ENCODE results near the gene SNTG2. TPM values are rescaled to one million over a fixed set of nuclear protein-coding genes. Genes with fewer than 3 reads are reported as not detected.

Gene SNTG2
- total RNA-seq, 2 donors from 2014 or later, result 4.1 to 11.9 TPM

DNA sequence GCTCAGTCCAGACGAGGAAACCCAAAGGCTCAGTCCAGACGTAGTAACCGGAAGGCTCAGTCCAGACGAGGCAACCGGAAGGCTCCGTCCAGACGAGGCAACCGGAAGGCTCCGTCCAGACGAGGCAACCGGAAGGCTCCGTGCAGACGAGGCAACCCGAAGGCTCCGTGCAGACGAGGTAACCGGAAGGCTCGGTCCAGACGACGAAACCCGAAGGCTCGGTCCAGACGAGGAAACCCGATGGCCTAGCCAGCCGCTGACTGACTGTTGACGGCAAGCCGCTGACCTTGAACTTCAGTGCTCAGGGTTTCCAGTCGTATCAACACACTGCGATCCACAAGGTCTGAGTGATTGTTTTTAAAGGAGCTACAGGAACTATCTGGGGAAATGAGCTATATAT, 312.0 kb downstream of the SNTG2 start:
- Mint-ChIP-seq H3K9me3 (no peaks in the 10 kb centered on the region), H3K4me1 (no peaks in the 10 kb centered on the region), H3K27ac (no peak overlapping the region), H3K27me3 (ENCODE audit: insufficient read depth) (no peaks in the 10 kb centered on the region), H3K4me3 (no peak overlapping the region), H3K36me3 (ENCODE audit: low read depth) (no peaks in the 10 kb centered on the region)
- Histone ChIP-seq H3K9ac (ENCODE audit: extremely low read depth, low read length, poor library complexity, severe bottlenecking) (no peak overlapping the region), H3K4me3 (ENCODE audit: low read length) (no peak overlapping the region), H3K27ac (ENCODE audit: low read depth, low read length) (no peak overlapping the region), H3K9me3 (ENCODE audit: control insufficient read depth, low read length) (no peaks in the 10 kb centered on the region), H3K36me3 (ENCODE audit: control insufficient read depth, insufficient read depth, low read length) (no peaks in the 10 kb centered on the region), H3K27me3 (ENCODE audit: control insufficient read depth, insufficient read depth, low read length, poor library complexity, severe bottlenecking) (no peaks in the 10 kb centered on the region), H3K4me1 (ENCODE audit: control insufficient read depth, insufficient read depth, low read length) (no peaks in the 10 kb centered on the region)
- TF ChIP-seq, protein P1, sequence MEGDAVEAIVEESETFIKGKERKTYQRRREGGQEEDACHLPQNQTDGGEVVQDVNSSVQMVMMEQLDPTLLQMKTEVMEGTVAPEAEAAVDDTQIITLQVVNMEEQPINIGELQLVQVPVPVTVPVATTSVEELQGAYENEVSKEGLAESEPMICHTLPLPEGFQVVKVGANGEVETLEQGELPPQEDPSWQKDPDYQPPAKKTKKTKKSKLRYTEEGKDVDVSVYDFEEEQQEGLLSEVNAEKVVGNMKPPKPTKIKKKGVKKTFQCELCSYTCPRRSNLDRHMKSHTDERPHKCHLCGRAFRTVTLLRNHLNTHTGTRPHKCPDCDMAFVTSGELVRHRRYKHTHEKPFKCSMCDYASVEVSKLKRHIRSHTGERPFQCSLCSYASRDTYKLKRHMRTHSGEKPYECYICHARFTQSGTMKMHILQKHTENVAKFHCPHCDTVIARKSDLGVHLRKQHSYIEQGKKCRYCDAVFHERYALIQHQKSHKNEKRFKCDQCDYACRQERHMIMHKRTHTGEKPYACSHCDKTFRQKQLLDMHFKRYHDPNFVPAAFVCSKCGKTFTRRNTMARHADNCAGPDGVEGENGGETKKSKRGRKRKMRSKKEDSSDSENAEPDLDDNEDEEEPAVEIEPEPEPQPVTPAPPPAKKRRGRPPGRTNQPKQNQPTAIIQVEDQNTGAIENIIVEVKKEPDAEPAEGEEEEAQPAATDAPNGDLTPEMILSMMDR (conservative IDR thresholded peaks at IDR 0.05), result no peak
- no peak for DNase-seq
- 92 to 96% methylated on average over 18 to 29 of the region's 29 CpGs for WGBS, 2 experiments (ENCODE audit: insufficient coverage in 1 of 2, insufficient read length in 1 of 2)

DNA sequence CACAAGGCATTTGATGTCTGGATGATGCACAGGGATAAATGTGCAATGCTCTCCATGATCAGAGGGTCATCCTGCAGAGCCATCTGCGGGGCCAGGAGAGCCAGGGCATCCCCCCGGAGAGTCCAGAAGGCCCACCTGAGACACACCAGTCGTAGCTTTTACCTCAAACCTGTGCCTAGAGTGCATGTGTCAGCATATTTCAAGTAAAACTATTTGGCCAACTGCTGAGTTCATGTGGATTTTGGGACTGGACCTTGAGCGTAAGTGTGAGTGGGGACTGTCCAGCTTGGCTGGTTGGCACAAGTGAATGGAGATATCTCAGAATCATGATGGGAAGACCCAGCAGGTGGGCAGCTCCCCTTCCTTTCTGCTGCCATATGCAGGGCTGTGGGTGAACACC, 314.8 kb downstream of the SNTG2 start:
- no peaks in the 10 kb centered on the region for H3K27me3 ChIP-seq (ENCODE audit: control insufficient read depth, insufficient read depth, low read length, poor library complexity, severe bottlenecking)
- WGBS, 2 experiments (ENCODE audit: insufficient coverage in 1 of 2, insufficient read length in 1 of 2), result 85 to 92% methylated on average over 3 to 4 of the region's 4 CpGs
- TF ChIP-seq, protein P1 (conservative IDR thresholded peaks at IDR 0.05), result no peak
- Mint-ChIP-seq H3K4me1 (no peaks in the 10 kb centered on the region), H3K4me3 (no peak overlapping the region), H3K27ac (no peak overlapping the region), H3K27me3 (ENCODE audit: insufficient read depth) (no peaks in the 10 kb centered on the region), H3K9me3 (no peaks in the 10 kb centered on the region), H3K36me3 (ENCODE audit: low read depth) (no peaks in the 10 kb centered on the region)
- H3K9ac ChIP-seq (ENCODE audit: extremely low read depth, low read length, poor library complexity, severe bottlenecking), result no peak overlapping the region
- H3K27ac ChIP-seq (ENCODE audit: low read depth, low read length), result no peak overlapping the region
- H3K36me3 ChIP-seq (ENCODE audit: control insufficient read depth, insufficient read depth, low read length), result no peaks in the 10 kb centered on the region
- H3K4me1 ChIP-seq (ENCODE audit: control insufficient read depth, insufficient read depth, low read length), result no peaks in the 10 kb centered on the region
- no peak overlapping the region for H3K4me3 ChIP-seq (ENCODE audit: low read length)
- DNase-seq, result no peak
- no peaks in the 10 kb centered on the region for H3K9me3 ChIP-seq (ENCODE audit: control insufficient read depth, low read length)

DNA sequence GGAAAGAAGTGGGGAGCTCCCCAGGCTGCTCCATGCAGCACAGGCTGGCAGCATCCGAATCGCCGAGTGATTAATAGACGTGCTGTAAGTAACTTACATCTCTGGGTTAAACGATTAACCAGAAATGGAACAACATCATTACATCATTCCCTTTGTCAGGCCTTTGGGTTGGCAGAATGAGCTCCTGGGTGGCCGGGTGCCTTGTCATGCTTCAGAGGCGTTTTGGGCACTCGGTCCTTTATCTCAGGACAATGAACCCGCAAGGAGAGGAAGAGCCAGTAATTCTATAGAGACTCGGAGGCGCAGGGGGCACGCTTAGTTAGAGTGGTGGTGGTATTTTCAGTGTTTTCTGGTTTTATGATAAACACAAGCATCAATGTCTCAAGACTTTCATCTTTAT, 315.7 kb downstream of the SNTG2 start:
- Histone ChIP-seq H3K9ac (ENCODE audit: extremely low read depth, low read length, poor library complexity, severe bottlenecking) (no peak overlapping the region), H3K4me3 (ENCODE audit: low read length) (no peak overlapping the region), H3K27ac (ENCODE audit: low read depth, low read length) (no peak overlapping the region), H3K27me3 (ENCODE audit: control insufficient read depth, insufficient read depth, low read length, poor library complexity, severe bottlenecking) (no peaks in the 10 kb centered on the region), H3K9me3 (ENCODE audit: control insufficient read depth, low read length) (no peaks in the 10 kb centered on the region), H3K4me1 (ENCODE audit: control insufficient read depth, insufficient read depth, low read length) (no peaks in the 10 kb centered on the region), H3K36me3 (ENCODE audit: control insufficient read depth, insufficient read depth, low read length) (no peaks in the 10 kb centered on the region)
- no peak for DNase-seq
- no peaks in the 10 kb centered on the region for H3K36me3 Mint-ChIP-seq (ENCODE audit: low read depth)
- no peaks in the 10 kb centered on the region for H3K9me3 Mint-ChIP-seq
- TF ChIP-seq, protein P1 (conservative IDR thresholded peaks at IDR 0.05), result no peak
- no peaks in the 10 kb centered on the region for H3K27me3 Mint-ChIP-seq (ENCODE audit: insufficient read depth)
- H3K27ac Mint-ChIP-seq, result no peak overlapping the region
- no peak overlapping the region for H3K4me3 Mint-ChIP-seq
- H3K4me1 Mint-ChIP-seq, result no peaks in the 10 kb centered on the region
- 93 to 100% methylated on average over 6 to 11 of the region's 12 CpGs for WGBS, 2 experiments (ENCODE audit: insufficient coverage in 1 of 2, insufficient read length in 1 of 2)

Data from endodermal cell (in vitro differentiated cells).